Neuronal stem cell (in vitro differentiated cells): Measurements from ENCODE around the gene TMEM171.

Experiments used
- DNase-seq: peaks from one replicate; pipeline ENCODE4 v3.0.0-alpha.2; 2013; ENCODE audit warnings: low spot score
- H2AFZ ChIP-seq: one replicate; pipeline ENCODE4 v1.6.1; 2013; ENCODE audit warnings: mild to moderate bottlenecking, low read length, inconsistent platforms
- H2AK5ac ChIP-seq: 2 replicates; pipeline ENCODE4 v1.6.1; 2013; ENCODE audit warnings: low read depth, mild to moderate bottlenecking, inconsistent platforms, low read length, moderate library complexity, mixed read lengths
- H2BK120ac ChIP-seq: 2 replicates; pipeline ENCODE4 v1.6.1; 2013; ENCODE audit warnings: low read depth, mild to moderate bottlenecking, inconsistent platforms, low read length, moderate library complexity, mixed read lengths
- H2BK12ac ChIP-seq: one replicate; pipeline ENCODE4 v1.6.1; 2013; ENCODE audit warnings: low read length, inconsistent platforms
- H2BK15ac ChIP-seq: 2 replicates; pipeline ENCODE4 v1.6.1; 2013; ENCODE audit warnings: mild to moderate bottlenecking, low read length, inconsistent platforms, mixed read lengths
- H2BK5ac ChIP-seq: one replicate; pipeline ENCODE4 v1.6.1; 2013; ENCODE audit warnings: inconsistent platforms, mild to moderate bottlenecking, low read length, moderate library complexity
- H3K14ac ChIP-seq: one replicate; pipeline ENCODE4 v1.6.1; 2013; ENCODE audit warnings: low read length, inconsistent platforms
- H3K18ac ChIP-seq: 2 replicates; pipeline ENCODE4 v1.6.1; 2013; ENCODE audit warnings: low read length, inconsistent platforms
- H3K23ac ChIP-seq: 2 replicates; pipeline ENCODE4 v1.6.1; 2013; ENCODE audit warnings: low read depth, mild to moderate bottlenecking, mixed read lengths, low read length, inconsistent platforms; ENCODE audit not compliant: poor library complexity
- H3K27ac ChIP-seq: replicated peaks from 3 replicates; pipeline ENCODE4 v1.5.1; 2013; ENCODE audit warnings: low read length, inconsistent platforms
- H3K27me3 ChIP-seq, 3 experiments: 2 replicates each; pipeline ENCODE4 v1.6.1; 2013; ENCODE audit warnings: low read length in 3 of 3, mild to moderate bottlenecking in 2 of 3, inconsistent platforms in 1 of 3, low read depth in 1 of 3, mixed read lengths in 1 of 3, moderate library complexity in 1 of 3; ENCODE audit not compliant: control insufficient read depth in 3 of 3, insufficient read depth in 3 of 3
- H3K36me3 ChIP-seq, 2 donors: replicated peaks in 1 of 2; 2 replicates each; pipeline ENCODE4 v1.6.1; 2013; ENCODE audit warnings: low read length in 2 of 2; ENCODE audit not compliant: control insufficient read depth in 2 of 2, insufficient read depth in 2 of 2
- H3K4ac ChIP-seq: 2 replicates; pipeline ENCODE4 v1.6.1; 2013; ENCODE audit warnings: inconsistent platforms, mild to moderate bottlenecking, low read length, moderate library complexity
- H3K4me1 ChIP-seq, 2 donors: 1 replicate in 1 of 2; 2 replicates in 1 of 2; pipeline ENCODE4 v1.6.1; 2013; ENCODE audit warnings: low read length in 2 of 2, low read depth in 1 of 2; ENCODE audit not compliant: control insufficient read depth in 2 of 2, insufficient read depth in 1 of 2
- H3K4me2 ChIP-seq: one replicate; pipeline ENCODE4 v1.6.1; 2013; ENCODE audit warnings: mild to moderate bottlenecking, low read length, inconsistent platforms; ENCODE audit not compliant: insufficient read depth, poor library complexity, severe bottlenecking
- H3K4me3 ChIP-seq, 2 donors: 2 replicates each; pipeline ENCODE4 v1.5.1; 2013; ENCODE audit warnings: low read length in 2 of 2, mild to moderate bottlenecking in 2 of 2, inconsistent platforms in 1 of 2, moderate library complexity in 1 of 2
- H3K79me1 ChIP-seq: one replicate; pipeline ENCODE4 v1.6.1; 2013; ENCODE audit warnings: low read depth, mild to moderate bottlenecking, inconsistent platforms, low read length, moderate library complexity
- H3K9ac ChIP-seq: one replicate; pipeline ENCODE4 v1.6.1; 2013; ENCODE audit warnings: mild to moderate bottlenecking, low read depth, low read length, inconsistent platforms; ENCODE audit not compliant: poor library complexity
- H3K9me3 ChIP-seq, 2 donors: replicated peaks in 1 of 2; 2 replicates each; pipeline versions ENCODE3 to v1.6.1; 2013; ENCODE audit warnings: low read length in 2 of 2, mild to moderate bottlenecking in 2 of 2, inconsistent platforms in 1 of 2, low read depth in 1 of 2, mixed read lengths in 1 of 2, moderate library complexity in 1 of 2; ENCODE audit not compliant: control insufficient read depth in 2 of 2, insufficient read depth in 1 of 2
- H4K8ac ChIP-seq: one replicate; pipeline ENCODE4 v1.6.1; 2013; ENCODE audit warnings: low read depth, mild to moderate bottlenecking, inconsistent platforms, low read length, moderate library complexity
- H4K91ac ChIP-seq: one replicate; pipeline ENCODE4 v1.6.1; 2013; ENCODE audit warnings: low read length, low read depth, mild to moderate bottlenecking, inconsistent platforms; ENCODE audit not compliant: poor library complexity
- WGBS, 2 donors: extraction: QIAGEN DNeasy Blood & Tissue Kit; methylation state at CpG; one replicate each; pipeline ENCODE4 v1.1.7; 2013; ENCODE audit warnings: missing lambda C conversion rate in 2 of 2, mixed read lengths in 1 of 2; ENCODE audit not compliant: insufficient read length in 2 of 2, insufficient replicate concordance in 1 of 2; ENCODE audit errors: extremely low coverage in 2 of 2; 5-methylcytosine and 5-hydroxymethylcytosine counted together

TMEM171 gene

GRCh38 chr5:73172951-73173350 lies 52.6 kb downstream of the TMEM171 start, which contains the start of gene TMEM174:
Gene TMEM174 (plus strand): TSS chr5:73173193. CDS start chr5:73173244, 51 bp downstream.
- Histone ChIP-seq H3K4me1 (no peaks in the 10 kb centered on the region), H3K4ac (no peak within 1 kb of the TSS), H3K9ac (no peak within 1 kb of the TSS), H2AK5ac (no peak within 1 kb of the TSS), H3K23ac (no peak within 1 kb of the TSS), H2BK15ac (no peak within 1 kb of the TSS), H3K79me1 (no peaks in the 10 kb centered on the region), H2BK12ac (no peak within 1 kb of the TSS), H3K27me3 (no peaks in the 10 kb centered on the region), H3K36me3 (no peaks in the 10 kb centered on the region), H3K4me3 (no peak within 1 kb of the TSS), H3K27ac (no peak within 1 kb of the TSS), H2AFZ (no peak within 1 kb of the TSS), H3K14ac (no peak within 1 kb of the TSS), H3K9me3 (peaks cover 0 to 3% of the 10 kb centered on the region in 2 donors), H3K4me2 (no peak within 1 kb of the TSS), H3K18ac (no peak within 1 kb of the TSS), H4K8ac (no peak within 1 kb of the TSS), H2BK5ac (no peak within 1 kb of the TSS), H4K91ac (peak within 1 kb of the TSS; percentile 39), H2BK120ac (no peak within 1 kb of the TSS)
- no CpG with 5 or more reads among the region's 5 CpGs for WGBS, 2 donors
- no peak for DNase-seq

GRCh38 chr5:73174100-73174815 lies 53.9 kb downstream of the TMEM171 start:
- Histone ChIP-seq H3K79me1 (no peaks in the 10 kb centered on the region), H2BK5ac (no peak overlapping the region), H2AFZ (no peak overlapping the region), H3K4me2 (no peak overlapping the region), H4K91ac (no peak overlapping the region), H3K4me1 (no peaks in the 10 kb centered on the region), H3K27me3 (no peaks in the 10 kb centered on the region), H3K4me3 (no peak overlapping the region), H2BK120ac (no peak overlapping the region), H3K9me3 (peaks cover 0 to 3% of the 10 kb centered on the region in 2 donors), H2BK15ac (no peak overlapping the region), H2BK12ac (no peak overlapping the region), H4K8ac (no peak overlapping the region), H3K27ac (no peak overlapping the region), H3K18ac (no peak overlapping the region), H3K4ac (no peak overlapping the region), H3K23ac (no peak overlapping the region), H3K9ac (no peak overlapping the region), H3K36me3 (no peaks in the 10 kb centered on the region), H2AK5ac (no peak overlapping the region), H3K14ac (no peak overlapping the region)
- DNase-seq = no peak
- WGBS, 2 donors = no CpG with 5 or more reads among the region's 8 CpGs

GRCh38 chr5:73176250-73176649 lies 55.9 kb downstream of the TMEM171 start:
- no peak overlapping the region for H3K4me3 ChIP-seq
- H2BK5ac ChIP-seq = no peak overlapping the region
- no peak overlapping the region for H3K9ac ChIP-seq
- no peaks in the 10 kb centered on the region for H3K9me3 ChIP-seq
- H3K27ac ChIP-seq = no peak overlapping the region
- H3K4ac ChIP-seq = no peak overlapping the region
- H3K18ac ChIP-seq = no peak overlapping the region
- WGBS, 2 donors = no CpG with 5 or more reads among the region's 2 CpGs
- no peak overlapping the region for H4K91ac ChIP-seq
- no peaks in the 10 kb centered on the region for H3K27me3 ChIP-seq
- no peak for DNase-seq
- no peaks in the 10 kb centered on the region for H3K36me3 ChIP-seq
- H3K4me1 ChIP-seq = no peaks in the 10 kb centered on the region
- no peak overlapping the region for H2BK15ac ChIP-seq
- H4K8ac ChIP-seq = no peak overlapping the region
- no peaks in the 10 kb centered on the region for H3K79me1 ChIP-seq
- H2BK12ac ChIP-seq = no peak overlapping the region
- no peak overlapping the region for H3K14ac ChIP-seq
- H2AFZ ChIP-seq = no peak overlapping the region
- no peak overlapping the region for H3K4me2 ChIP-seq
- H3K23ac ChIP-seq = no peak overlapping the region
- H2BK120ac ChIP-seq = no peak overlapping the region
- H2AK5ac ChIP-seq = no peak overlapping the region

GRCh38 chr5:73178265-73178664 lies 57.9 kb downstream of the TMEM171 start:
- H4K91ac ChIP-seq = no peak overlapping the region
- H3K4me1 ChIP-seq = no peaks in the 10 kb centered on the region
- H3K23ac ChIP-seq = no peak overlapping the region
- no peak overlapping the region for H4K8ac ChIP-seq
- H3K36me3 ChIP-seq = no peaks in the 10 kb centered on the region
- no peak overlapping the region for H3K27ac ChIP-seq
- H2AK5ac ChIP-seq = no peak overlapping the region
- H3K27me3 ChIP-seq = no peaks in the 10 kb centered on the region
- H2BK120ac ChIP-seq = no peak overlapping the region
- H3K4me3 ChIP-seq = no peak overlapping the region
- no peak overlapping the region for H2BK15ac ChIP-seq
- no peak overlapping the region for H2BK5ac ChIP-seq
- no peak overlapping the region for H2AFZ ChIP-seq
- no peak overlapping the region for H3K9ac ChIP-seq
- H3K18ac ChIP-seq = no peak overlapping the region
- no CpG with 5 or more reads among the region's 5 CpGs for WGBS, 2 donors
- H3K4ac ChIP-seq = no peak overlapping the region
- DNase-seq = no peak
- H3K9me3 ChIP-seq = no peaks in the 10 kb centered on the region
- H3K14ac ChIP-seq = no peak overlapping the region
- no peak overlapping the region for H3K4me2 ChIP-seq
- no peak overlapping the region for H2BK12ac ChIP-seq
- H3K79me1 ChIP-seq = no peaks in the 10 kb centered on the region
